ENCODE measurements around the gene NACA.

DNA sequence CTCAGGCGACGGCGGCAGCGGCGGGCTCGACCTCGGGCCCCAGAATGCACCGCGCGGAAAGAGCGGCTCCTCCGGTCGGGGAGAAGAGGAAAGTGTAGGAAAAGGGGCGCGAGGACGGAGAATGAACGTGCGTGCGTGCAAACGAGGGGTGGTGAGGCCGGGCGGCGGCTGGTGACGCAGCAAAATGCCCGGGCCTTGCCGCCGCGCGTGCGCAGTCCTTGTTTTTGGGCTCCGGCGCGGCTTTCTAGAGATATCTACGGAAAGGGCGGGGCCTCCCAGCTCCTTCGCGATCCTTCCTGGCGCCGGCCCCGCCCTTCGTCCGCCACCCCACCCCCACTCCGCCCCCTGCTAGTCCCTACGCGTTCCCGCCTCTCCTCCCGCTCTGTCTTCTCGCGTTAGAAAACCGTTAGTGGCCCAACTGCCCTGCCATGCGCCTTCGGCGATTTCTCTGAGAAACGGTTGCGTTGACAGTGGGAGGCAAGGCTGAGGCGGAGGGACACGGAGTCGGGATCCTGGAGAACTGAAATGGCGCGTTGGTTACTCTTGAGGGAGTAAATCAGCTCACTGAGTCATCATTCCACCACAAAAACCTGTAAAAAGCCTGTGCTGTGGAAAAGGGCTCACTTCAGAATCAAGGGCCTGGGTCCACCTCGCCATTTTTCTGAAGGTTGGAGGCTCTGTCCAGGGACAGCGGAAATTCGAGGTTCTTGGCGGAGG is 36.8 kb downstream of the NACA start, which contains the start of gene PTGES3:
- TF ChIP-seq EZH2phosphoT487 (IDR thresholded peaks at IDR 0.05; ENCODE audit: borderline replicate concordance, low read length) (no peak), EZH2 (IDR thresholded peaks at IDR 0.05; ENCODE audit: low read length, unreplicated experiment) (no peak)
- TF ChIP-seq, protein P1, sequence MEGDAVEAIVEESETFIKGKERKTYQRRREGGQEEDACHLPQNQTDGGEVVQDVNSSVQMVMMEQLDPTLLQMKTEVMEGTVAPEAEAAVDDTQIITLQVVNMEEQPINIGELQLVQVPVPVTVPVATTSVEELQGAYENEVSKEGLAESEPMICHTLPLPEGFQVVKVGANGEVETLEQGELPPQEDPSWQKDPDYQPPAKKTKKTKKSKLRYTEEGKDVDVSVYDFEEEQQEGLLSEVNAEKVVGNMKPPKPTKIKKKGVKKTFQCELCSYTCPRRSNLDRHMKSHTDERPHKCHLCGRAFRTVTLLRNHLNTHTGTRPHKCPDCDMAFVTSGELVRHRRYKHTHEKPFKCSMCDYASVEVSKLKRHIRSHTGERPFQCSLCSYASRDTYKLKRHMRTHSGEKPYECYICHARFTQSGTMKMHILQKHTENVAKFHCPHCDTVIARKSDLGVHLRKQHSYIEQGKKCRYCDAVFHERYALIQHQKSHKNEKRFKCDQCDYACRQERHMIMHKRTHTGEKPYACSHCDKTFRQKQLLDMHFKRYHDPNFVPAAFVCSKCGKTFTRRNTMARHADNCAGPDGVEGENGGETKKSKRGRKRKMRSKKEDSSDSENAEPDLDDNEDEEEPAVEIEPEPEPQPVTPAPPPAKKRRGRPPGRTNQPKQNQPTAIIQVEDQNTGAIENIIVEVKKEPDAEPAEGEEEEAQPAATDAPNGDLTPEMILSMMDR (conservative IDR thresholded peaks at IDR 0.05; ENCODE audit: low read depth, low read length), result no peak

Data from PC-3 (cell line).